ENCODE data around the gene EMP2. TPM values are rescaled to one million over a fixed set of nuclear protein-coding genes. Genes with fewer than 3 reads are reported as not detected.

The EMP2 gene, protein sequence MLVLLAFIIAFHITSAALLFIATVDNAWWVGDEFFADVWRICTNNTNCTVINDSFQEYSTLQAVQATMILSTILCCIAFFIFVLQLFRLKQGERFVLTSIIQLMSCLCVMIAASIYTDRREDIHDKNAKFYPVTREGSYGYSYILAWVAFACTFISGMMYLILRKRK
- 3.1 TPM for total RNA-seq

DNA sequence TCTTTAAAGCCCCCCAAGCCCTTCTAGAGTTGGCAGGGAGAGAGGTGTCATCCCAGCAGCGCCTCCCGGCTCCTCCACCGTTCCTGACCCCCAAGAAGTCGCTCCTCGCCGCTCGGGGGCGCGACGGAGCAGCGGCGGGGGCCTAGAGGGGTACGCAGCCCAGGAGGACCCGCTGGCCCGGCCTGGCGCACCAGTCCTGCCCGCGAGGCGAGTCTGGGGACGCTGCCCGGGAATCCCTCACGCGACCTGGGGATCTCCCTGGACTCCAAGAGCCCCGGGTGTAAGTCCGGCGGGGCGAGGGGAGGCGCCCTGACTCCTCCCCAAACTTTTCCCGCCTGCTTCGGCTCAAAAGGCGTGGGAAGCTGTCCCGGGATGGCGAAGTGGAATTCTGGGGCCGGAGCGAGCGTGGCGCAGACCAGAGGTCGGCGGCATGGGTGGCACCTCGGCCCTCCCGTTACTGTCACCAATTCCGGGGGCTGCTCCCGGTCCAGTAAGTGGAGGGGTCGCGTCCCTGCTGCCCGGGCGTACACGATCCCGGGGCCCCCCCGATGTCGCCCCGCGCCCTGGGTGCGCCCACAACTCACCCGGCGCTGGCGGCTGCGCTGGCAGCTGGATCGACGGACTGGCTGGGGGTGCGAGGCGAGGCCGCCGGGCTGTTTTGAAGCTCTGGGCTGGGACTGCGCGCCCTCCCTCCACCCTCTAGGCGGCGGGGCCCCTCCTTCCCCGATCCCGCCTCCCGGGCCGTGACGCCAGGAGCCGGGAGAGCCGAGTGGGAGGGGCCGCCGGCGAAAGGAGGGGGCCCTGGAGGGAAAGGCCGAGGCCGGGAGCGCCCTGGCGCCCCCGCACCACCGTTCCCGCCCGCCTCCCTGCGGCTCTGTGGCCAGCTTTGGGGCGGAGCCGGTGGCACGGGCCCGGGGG lies at the start of gene EMP2:
Gene EMP2 (minus strand): TSS at position 634 of the 918 bp plus-strand sequence. CDS start 32,981 bp downstream, outside the sequence.

Small RNA genes within 50 kb of the gene (small RNA-seq; reads per million reads assigned to genes)
- gene RNU6-633P (ENCODE audit: low replicate concordance) = not detected

Other genes with a start within 250 kb of the EMP2 start
- gene ATF7IP2, start 194.5 kb downstream of the EMP2 start, total RNA-seq = 14.4 TPM
- gene TEKT5, start 114.3 kb upstream of the EMP2 start, total RNA-seq = 2.8 TPM
- 12.2 TPM for gene NUBP1, start 163.2 kb upstream of the EMP2 start, total RNA-seq
- gene TVP23A, start 238.2 kb upstream of the EMP2 start, total RNA-seq = 31.9 TPM